Endodermal cell (in vitro differentiated cells): ENCODE data around the gene BICRA. TPM values are rescaled to one million over a fixed set of nuclear protein-coding genes. Genes with fewer than 3 reads are reported as not detected.

Experiments used
- DNase-seq: peaks from one replicate; pipeline ENCODE4 v3.0.0-alpha.2; 2017
- H3K27ac ChIP-seq: 2 replicates; pipeline ENCODE4 v1.5.1; 2013; ENCODE audit warnings: mild to moderate bottlenecking, low read depth, low read length, moderate library complexity
- H3K27me3 ChIP-seq: 2 replicates; pipeline ENCODE4 v1.6.1; 2013; ENCODE audit warnings: mild to moderate bottlenecking, low read length, moderate library complexity; ENCODE audit not compliant: insufficient read depth, control insufficient read depth, poor library complexity, severe bottlenecking
- H3K36me3 ChIP-seq: 2 replicates; pipeline ENCODE4 v1.7.0; 2013; ENCODE audit warnings: mild to moderate bottlenecking, low read length, moderate library complexity; ENCODE audit not compliant: control insufficient read depth, insufficient read depth
- H3K4me1 ChIP-seq: one replicate; pipeline ENCODE4 v1.7.0; 2013; ENCODE audit warnings: low read length; ENCODE audit not compliant: control insufficient read depth, insufficient read depth
- H3K4me3 ChIP-seq: 2 replicates; pipeline ENCODE4 v1.5.1; 2013; ENCODE audit warnings: mild to moderate bottlenecking, low read length, moderate library complexity
- H3K9ac ChIP-seq: 2 replicates; pipeline ENCODE4 v1.6.1; 2013; ENCODE audit warnings: mild to moderate bottlenecking, low read length, moderate library complexity; ENCODE audit not compliant: poor library complexity, severe bottlenecking; ENCODE audit errors: extremely low read depth
- H3K9me3 ChIP-seq: 2 replicates; pipeline ENCODE4 v1.6.1; 2013; ENCODE audit warnings: mild to moderate bottlenecking, low read length, moderate library complexity; ENCODE audit not compliant: control insufficient read depth
- H3K27ac Mint-ChIP-seq: 2 replicates; pipeline ENCODE4 v1.8.0; 2020; ENCODE audit warnings: mixed read lengths
- H3K27me3 Mint-ChIP-seq: 2 replicates; pipeline ENCODE4 v1.8.0; 2021; ENCODE audit warnings: mild to moderate bottlenecking, mixed read lengths; ENCODE audit not compliant: insufficient read depth
- H3K36me3 Mint-ChIP-seq: 2 replicates; pipeline ENCODE4 v1.8.0; 2020; ENCODE audit warnings: low read depth, mixed read lengths
- H3K4me1 Mint-ChIP-seq: 2 replicates; pipeline ENCODE4 v1.8.0; 2020; ENCODE audit warnings: mixed read lengths
- H3K4me3 Mint-ChIP-seq: 2 replicates; pipeline ENCODE4 v1.8.0; 2020; ENCODE audit warnings: mild to moderate bottlenecking, moderate library complexity, mixed read lengths
- H3K9me3 Mint-ChIP-seq: 2 replicates; pipeline ENCODE4 v1.8.0; 2020; ENCODE audit warnings: mild to moderate bottlenecking, mixed read lengths
- CTCF ChIP-seq: fragments of 200-600 bp; sonication (generic); conservative IDR thresholded peaks from 2 replicates; pipeline ENCODE4 v1.5.0; 2021; ENCODE audit warnings: antibody characterized with exemption, mild to moderate bottlenecking
- WGBS, 2 experiments: methylation state at CpG; one replicate each; pipeline versions ENCODE4 v1.1.5 to v1.1.7; 2013; ENCODE audit warnings: missing lambda C conversion rate in 2 of 2, mixed read lengths in 1 of 2; ENCODE audit not compliant: insufficient coverage in 1 of 2, insufficient read length in 1 of 2; 5-methylcytosine and 5-hydroxymethylcytosine counted together
- total RNA-seq, 2 donors: library from RNA; stranded (reverse); fragmentation: NEBNext Ultra II Directional in 1 of 2; extraction: Animal tissue kit (Norgen Biotek cat#: 25700) in 1 of 2; gene quantifications; 2 replicates in 1 of 2; 3 replicates in 1 of 2; pipeline ENCODE4 v1.2.1, GENCODE V29; 2021

Gene BICRA
- total RNA-seq, 2 donors from 2014 or later, result 30.0 to 30.1 TPM

- Mint-ChIP-seq H3K4me1 (peaks cover 2% of the 10 kb centered on the region), H3K27ac (no peak overlapping the region), H3K9me3 (no peaks in the 10 kb centered on the region), H3K36me3 (peaks cover 44% of the 10 kb centered on the region), H3K27me3 (no peaks in the 10 kb centered on the region), H3K4me3 (no peak overlapping the region)
- WGBS, 2 experiments, result 92 to 97% methylated on average over 5 to 18 of the region's 18 CpGs
- Histone ChIP-seq H3K4me3 (no peak overlapping the region), H3K36me3 (peaks cover 41% of the 10 kb centered on the region), H3K27me3 (no peaks in the 10 kb centered on the region), H3K9ac (no peak overlapping the region), H3K9me3 (no peaks in the 10 kb centered on the region), H3K27ac (no peak overlapping the region), H3K4me1 (no peaks in the 10 kb centered on the region)
- DNase-seq, result no peak
- TF ChIP-seq CTCF, result no peak
These were observed 93.7 kb downstream of the BICRA start for GRCh38 chr19:47702671-47703070.

GRCh38 chr19:47703301-47703700 is 94.4 kb downstream of the BICRA start:
- WGBS, 2 experiments, result 91 to 97% methylated on average over 5 of the region's 5 CpGs
- TF ChIP-seq CTCF, result no peak
- Mint-ChIP-seq H3K27me3 (no peaks in the 10 kb centered on the region), H3K36me3 (peaks cover 42% of the 10 kb centered on the region), H3K4me1 (no peaks in the 10 kb centered on the region), H3K27ac (no peak overlapping the region), H3K4me3 (no peak overlapping the region), H3K9me3 (no peaks in the 10 kb centered on the region)
- Histone ChIP-seq H3K9ac (no peak overlapping the region), H3K27me3 (no peaks in the 10 kb centered on the region), H3K27ac (no peak overlapping the region), H3K36me3 (peaks cover 39% of the 10 kb centered on the region), H3K4me1 (no peaks in the 10 kb centered on the region), H3K4me3 (no peak overlapping the region), H3K9me3 (no peaks in the 10 kb centered on the region)
- no peak for DNase-seq

GRCh38 chr19:47704024-47704423 is 95.1 kb downstream of the BICRA start:
- no peak overlapping the region for H3K9ac ChIP-seq
- no peak for TF ChIP-seq CTCF
- H3K4me1 ChIP-seq, result no peaks in the 10 kb centered on the region
- H3K27ac Mint-ChIP-seq, result no peak overlapping the region
- H3K4me3 ChIP-seq, result no peak overlapping the region
- no peaks in the 10 kb centered on the region for H3K27me3 ChIP-seq
- 93 to 94% methylated on average over 11 of the region's 11 CpGs for WGBS, 2 experiments
- H3K4me1 Mint-ChIP-seq, result no peaks in the 10 kb centered on the region
- peaks cover 39% of the 10 kb centered on the region for H3K36me3 Mint-ChIP-seq
- H3K36me3 ChIP-seq, result peaks cover 32% of the 10 kb centered on the region
- H3K9me3 Mint-ChIP-seq, result no peaks in the 10 kb centered on the region
- DNase-seq, result no peak
- H3K9me3 ChIP-seq, result no peaks in the 10 kb centered on the region
- H3K27me3 Mint-ChIP-seq, result no peaks in the 10 kb centered on the region
- H3K27ac ChIP-seq, result no peak overlapping the region
- H3K4me3 Mint-ChIP-seq, result no peak overlapping the region
